GM12878 (cell line): ENCODE measurements around the gene TRIOBP. TPM values are rescaled to one million over a fixed set of nuclear protein-coding genes. Genes with fewer than 3 reads are reported as not detected.

Experiments used
- BACH1 ChIP-seq: fragments of 450-650 bp; IDR thresholded peaks from 2 replicates; pipeline ENCODE4 v1.6.1; 2017; ENCODE audit warnings: mild to moderate bottlenecking, borderline replicate concordance
- BCL11A ChIP-seq: IDR thresholded peaks from 2 replicates; pipeline ENCODE4 v1.6.1; 2011; ENCODE audit warnings: low read depth, low read length
- BHLHE40 ChIP-seq, 2 experiments: fragments of 450-650 bp in 1 of 2; IDR thresholded peaks; 2 replicates each; pipeline ENCODE4 v1.6.1; 2011 to 2017; ENCODE audit warnings: low read depth in 2 of 2, borderline replicate concordance in 1 of 2, improper control_type of control experiment in 1 of 2, low read length in 1 of 2, mild to moderate bottlenecking in 1 of 2
- CBX5 ChIP-seq: sonication (generic); IDR thresholded peaks from 2 replicates; pipeline ENCODE4 v1.6.1; 2016; ENCODE audit warnings: low read depth, moderate library complexity, mild to moderate bottlenecking, inconsistent platforms
- CEBPB ChIP-seq, 2 experiments: fragments of 150-350 bp in 1 of 2; IDR thresholded peaks; 2 replicates each; pipeline ENCODE4 v1.6.1; 2012 to 2014; ENCODE audit warnings: low read depth in 2 of 2, low read length in 2 of 2, borderline replicate concordance in 1 of 2, inconsistent platforms in 1 of 2
- CREM ChIP-seq: IDR thresholded peaks from 2 replicates; pipeline ENCODE4 v1.6.1; 2014; ENCODE audit warnings: antibody characterized with exemption, low read depth
- FOXK2 ChIP-seq: fragments of 450-650 bp; IDR thresholded peaks from 2 replicates; pipeline ENCODE4 v1.6.1; 2017; ENCODE audit warnings: mild to moderate bottlenecking, moderate library complexity
- KAT2A ChIP-seq: conservative IDR thresholded peaks from 2 replicates; pipeline ENCODE4 v1.6.1; 2011; ENCODE audit warnings: low read depth, low read length; ENCODE audit not compliant: control insufficient read depth
- KLF5 ChIP-seq: fragments of 450-650 bp; IDR thresholded peaks from 2 replicates; pipeline ENCODE4 v1.6.1; 2014; ENCODE audit warnings: mild to moderate bottlenecking; ENCODE audit not compliant: partially characterized antibody
- MEF2B ChIP-seq: fragments of 450-650 bp; IDR thresholded peaks from 2 replicates; pipeline ENCODE4 v1.6.1; 2018; ENCODE audit warnings: mild to moderate bottlenecking, moderate library complexity; ENCODE audit not compliant: partially characterized antibody, poor library complexity, severe bottlenecking
- MXI1 ChIP-seq: fragments of 150-350 bp; IDR thresholded peaks from 2 replicates; pipeline ENCODE4 v1.6.1; 2011; ENCODE audit warnings: low read depth, mild to moderate bottlenecking, inconsistent platforms, low read length, improper control_type of control experiment
- SUZ12 ChIP-seq: fragments of 200-600 bp; sonication (generic); IDR thresholded peaks from one replicate; pipeline ENCODE4 v1.6.1; 2018; ENCODE audit warnings: antibody characterized with exemption, mild to moderate bottlenecking; ENCODE audit not compliant: unreplicated experiment
- TCF7 ChIP-seq: IDR thresholded peaks from 2 replicates; pipeline ENCODE4 v1.6.1; 2014; ENCODE audit warnings: antibody characterized with exemption, borderline replicate concordance
- YBX1 ChIP-seq: fragments of 450-650 bp; IDR thresholded peaks from 2 replicates; pipeline ENCODE4 v1.6.1; 2016; ENCODE audit warnings: antibody characterized with exemption
- polyA plus RNA-seq, 11 experiments: library from polyadenylated mRNA; depleted of rRNA in 4 of 11; unstranded in 6 of 11; stranded (reverse) in 5 of 11; fragments of >200 nt; fragmentation: Nextera tagmentation in 4 of 11; fragmentation: Illumina TruSeq in 1 of 11; extraction: Ambion mirVana in 4 of 11; extraction: Trizol in 1 of 11; gene quantifications; 1 replicate in 1 of 11; 2 replicates in 10 of 11; pipeline versions ENCODE4 v1.2.1 to v1.2.3, GENCODE V29; 2011 to 2016; ENCODE audit warnings: inconsistent platforms in 2 of 11, missing spikeins in 2 of 11, low read depth in 1 of 11
- total RNA-seq, 4 experiments: library from RNA; depleted of rRNA in 3 of 4; stranded (reverse); fragments of >200 nt in 3 of 4; fragmentation: Illumina TruSeq in 1 of 4; extraction: Trizol in 1 of 4; gene quantifications; 2 replicates each; pipeline versions ENCODE4 v1.2.1 to v1.2.3, GENCODE V29; 2013 to 2021
- TF ChIP-seq, protein P1 (sequence below): fragments of 450-650 bp; IDR thresholded peaks from 2 replicates; pipeline ENCODE4 v1.6.1; 2016; ENCODE audit warnings: mild to moderate bottlenecking
- TF ChIP-seq, protein P2 (sequence below): fragments of 450-650 bp; IDR thresholded peaks from 2 replicates; pipeline ENCODE4 v1.6.1; 2017; ENCODE audit warnings: low read depth, mild to moderate bottlenecking, moderate library complexity
- TF ChIP-seq, protein P3 (sequence below): fragments of 450-650 bp; formaldehyde crosslinking; IDR thresholded peaks from 2 replicates; pipeline ENCODE4 v1.4.0; 2020; ENCODE audit warnings: mild to moderate bottlenecking, moderate library complexity
- TF ChIP-seq, protein P4 (sequence below): IDR thresholded peaks from 2 replicates; pipeline ENCODE4 v1.6.1; 2011; ENCODE audit warnings: borderline replicate concordance, low read depth, mild to moderate bottlenecking, moderate library complexity, low read length; ENCODE audit not compliant: insufficient read depth, poor library complexity, severe bottlenecking

The TRIOBP gene
- total and polyA plus RNA-seq, 10 of the 15 experiments (the other 5 are each of a cell fraction or from before 2014, with no cell fraction given): 0.21 to 23.6 (median 11.9) TPM

DNA sequence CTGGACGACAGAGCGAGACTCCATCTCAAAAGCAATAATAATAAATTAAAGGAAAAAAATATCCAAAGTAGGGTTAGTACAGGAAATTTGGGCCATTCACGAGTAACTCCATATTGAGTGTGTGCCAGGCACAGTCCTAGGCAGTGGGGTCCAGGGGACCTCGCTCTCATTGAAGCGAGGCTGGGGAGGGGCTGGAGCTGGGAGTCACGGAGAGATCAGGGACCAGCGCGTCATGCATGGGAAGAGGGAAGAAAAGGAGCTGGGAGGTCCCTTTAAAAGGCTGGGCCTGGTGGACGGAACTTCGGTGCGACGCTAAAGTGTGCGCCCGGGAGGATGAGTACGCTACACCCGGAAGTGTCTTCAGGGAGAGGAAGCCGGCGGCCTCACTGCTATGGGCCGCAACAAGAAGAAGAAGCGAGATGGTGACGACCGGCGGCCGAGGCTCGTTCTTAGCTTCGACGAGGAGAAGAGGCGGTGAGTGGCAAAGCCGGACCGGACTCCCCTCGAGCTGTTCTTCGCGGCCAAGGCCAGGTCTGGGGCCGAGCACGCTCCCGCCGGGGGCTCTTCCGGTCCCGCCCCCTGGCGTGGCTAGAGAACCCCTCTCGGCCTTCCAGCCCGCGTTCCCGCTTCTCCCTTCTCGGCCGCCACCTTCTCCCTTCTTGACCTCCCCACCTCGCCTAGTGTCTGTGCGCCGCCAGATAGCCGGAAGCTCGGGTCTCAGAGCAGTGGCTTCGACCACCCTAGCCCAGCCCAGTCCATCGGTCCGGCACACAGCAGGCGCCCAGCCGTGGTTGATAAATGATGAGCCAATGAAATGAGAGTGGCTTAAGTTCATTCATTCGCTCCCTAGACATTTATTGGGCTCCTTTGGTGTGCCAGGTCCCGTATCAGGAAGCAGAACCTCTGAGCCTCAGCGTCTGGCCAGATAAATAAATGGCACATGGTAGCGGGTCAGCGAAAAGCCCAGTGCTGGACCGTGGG lies 10.6 kb upstream of the TRIOBP start, which contains the start of gene NOL12 (continued):
- TF ChIP-seq, protein P1, sequence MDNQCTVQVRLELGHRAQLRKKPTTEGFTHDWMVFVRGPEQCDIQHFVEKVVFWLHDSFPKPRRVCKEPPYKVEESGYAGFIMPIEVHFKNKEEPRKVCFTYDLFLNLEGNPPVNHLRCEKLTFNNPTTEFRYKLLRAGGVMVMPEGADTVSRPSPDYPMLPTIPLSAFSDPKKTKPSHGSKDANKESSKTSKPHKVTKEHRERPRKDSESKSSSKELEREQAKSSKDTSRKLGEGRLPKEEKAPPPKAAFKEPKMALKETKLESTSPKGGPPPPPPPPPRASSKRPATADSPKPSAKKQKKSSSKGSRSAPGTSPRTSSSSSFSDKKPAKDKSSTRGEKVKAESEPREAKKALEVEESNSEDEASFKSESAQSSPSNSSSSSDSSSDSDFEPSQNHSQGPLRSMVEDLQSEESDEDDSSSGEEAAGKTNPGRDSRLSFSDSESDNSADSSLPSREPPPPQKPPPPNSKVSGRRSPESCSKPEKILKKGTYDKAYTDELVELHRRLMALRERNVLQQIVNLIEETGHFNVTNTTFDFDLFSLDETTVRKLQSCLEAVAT: peak; percentile 51; the same call in 1 of the 2 replicates
- TF ChIP-seq BHLHE40 (IDR thresholded peaks at IDR 0.05; ENCODE audit: borderline replicate concordance in 1 of 2, low read depth in 2 of 2, low read length in 1 of 2) (peak; percentile 4 to 62; a peak in 1 of 4 replicates), TCF7 (no peak), MEF2B (peak; percentile 42), MXI1 (peak; percentile 90), CREM (peak; percentile 74; the same call in 1 of the 2 replicates), KLF5 (peak; percentile 90), CEBPB (IDR thresholded peaks at IDR 0.05; ENCODE audit: borderline replicate concordance in 1 of 2, low read depth in 2 of 2, low read length in 2 of 2) (no peak), CBX5 (peak; percentile 37; the same call in 1 of the 2 replicates), KAT2A (no peak), BCL11A (no peak), BACH1 (no peak), YBX1 (no peak), SUZ12 (no peak), FOXK2 (peak; percentile 56)
- TF ChIP-seq, protein P2, sequence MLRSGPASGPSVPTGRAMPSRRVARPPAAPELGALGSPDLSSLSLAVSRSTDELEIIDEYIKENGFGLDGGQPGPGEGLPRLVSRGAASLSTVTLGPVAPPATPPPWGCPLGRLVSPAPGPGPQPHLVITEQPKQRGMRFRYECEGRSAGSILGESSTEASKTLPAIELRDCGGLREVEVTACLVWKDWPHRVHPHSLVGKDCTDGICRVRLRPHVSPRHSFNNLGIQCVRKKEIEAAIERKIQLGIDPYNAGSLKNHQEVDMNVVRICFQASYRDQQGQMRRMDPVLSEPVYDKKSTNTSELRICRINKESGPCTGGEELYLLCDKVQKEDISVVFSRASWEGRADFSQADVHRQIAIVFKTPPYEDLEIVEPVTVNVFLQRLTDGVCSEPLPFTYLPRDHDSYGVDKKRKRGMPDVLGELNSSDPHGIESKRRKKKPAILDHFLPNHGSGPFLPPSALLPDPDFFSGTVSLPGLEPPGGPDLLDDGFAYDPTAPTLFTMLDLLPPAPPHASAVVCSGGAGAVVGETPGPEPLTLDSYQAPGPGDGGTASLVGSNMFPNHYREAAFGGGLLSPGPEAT: peak; percentile 99
- TF ChIP-seq, protein P3, sequence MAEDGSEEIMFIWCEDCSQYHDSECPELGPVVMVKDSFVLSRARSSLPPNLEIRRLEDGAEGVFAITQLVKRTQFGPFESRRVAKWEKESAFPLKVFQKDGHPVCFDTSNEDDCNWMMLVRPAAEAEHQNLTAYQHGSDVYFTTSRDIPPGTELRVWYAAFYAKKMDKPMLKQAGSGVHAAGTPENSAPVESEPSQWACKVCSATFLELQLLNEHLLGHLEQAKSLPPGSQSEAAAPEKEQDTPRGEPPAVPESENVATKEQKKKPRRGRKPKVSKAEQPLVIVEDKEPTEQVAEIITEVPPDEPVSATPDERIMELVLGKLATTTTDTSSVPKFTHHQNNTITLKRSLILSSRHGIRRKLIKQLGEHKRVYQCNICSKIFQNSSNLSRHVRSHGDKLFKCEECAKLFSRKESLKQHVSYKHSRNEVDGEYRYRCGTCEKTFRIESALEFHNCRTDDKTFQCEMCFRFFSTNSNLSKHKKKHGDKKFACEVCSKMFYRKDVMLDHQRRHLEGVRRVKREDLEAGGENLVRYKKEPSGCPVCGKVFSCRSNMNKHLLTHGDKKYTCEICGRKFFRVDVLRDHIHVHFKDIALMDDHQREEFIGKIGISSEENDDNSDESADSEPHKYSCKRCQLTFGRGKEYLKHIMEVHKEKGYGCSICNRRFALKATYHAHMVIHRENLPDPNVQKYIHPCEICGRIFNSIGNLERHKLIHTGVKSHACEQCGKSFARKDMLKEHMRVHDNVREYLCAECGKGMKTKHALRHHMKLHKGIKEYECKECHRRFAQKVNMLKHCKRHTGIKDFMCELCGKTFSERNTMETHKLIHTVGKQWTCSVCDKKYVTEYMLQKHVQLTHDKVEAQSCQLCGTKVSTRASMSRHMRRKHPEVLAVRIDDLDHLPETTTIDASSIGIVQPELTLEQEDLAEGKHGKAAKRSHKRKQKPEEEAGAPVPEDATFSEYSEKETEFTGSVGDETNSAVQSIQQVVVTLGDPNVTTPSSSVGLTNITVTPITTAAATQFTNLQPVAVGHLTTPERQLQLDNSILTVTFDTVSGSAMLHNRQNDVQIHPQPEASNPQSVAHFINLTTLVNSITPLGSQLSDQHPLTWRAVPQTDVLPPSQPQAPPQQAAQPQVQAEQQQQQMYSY (CRISPR knock-in tag): no peak
- TF ChIP-seq, protein P4, sequence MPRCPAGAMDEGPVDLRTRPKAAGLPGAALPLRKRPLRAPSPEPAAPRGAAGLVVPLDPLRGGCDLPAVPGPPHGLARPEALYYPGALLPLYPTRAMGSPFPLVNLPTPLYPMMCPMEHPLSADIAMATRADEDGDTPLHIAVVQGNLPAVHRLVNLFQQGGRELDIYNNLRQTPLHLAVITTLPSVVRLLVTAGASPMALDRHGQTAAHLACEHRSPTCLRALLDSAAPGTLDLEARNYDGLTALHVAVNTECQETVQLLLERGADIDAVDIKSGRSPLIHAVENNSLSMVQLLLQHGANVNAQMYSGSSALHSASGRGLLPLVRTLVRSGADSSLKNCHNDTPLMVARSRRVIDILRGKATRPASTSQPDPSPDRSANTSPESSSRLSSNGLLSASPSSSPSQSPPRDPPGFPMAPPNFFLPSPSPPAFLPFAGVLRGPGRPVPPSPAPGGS: no peak
